ACC112 (cell line): ENCODE results near the gene CCNYL1.
"Not testable (repeated sequence)": the region's sequence is repeated elsewhere in the genome, so short reads cannot be mapped to it uniquely, and the experiment has no call there.

Source experiments
- H2AFZ ChIP-seq: fragments of 200-600 bp; sonication (generic); one replicate; pipeline ENCODE4 v1.6.0; 2017; ENCODE audit warnings: antibody characterized with exemption, low read length; ENCODE audit not compliant: unreplicated experiment
- H3K27ac ChIP-seq: fragments of 200-600 bp; sonication (generic); 2 replicates; pipeline ENCODE4 v1.5.1; 2014; ENCODE audit warnings: low read depth, mild to moderate bottlenecking, antibody characterized with exemption, low read length, moderate library complexity
- H3K27me3 ChIP-seq: fragments of 200-600 bp; sonication (generic); 2 replicates; pipeline ENCODE4 v1.6.1; 2014; ENCODE audit warnings: mild to moderate bottlenecking, antibody characterized with exemption, low read length, moderate library complexity, mixed read lengths; ENCODE audit not compliant: insufficient read depth
- H3K36me3 ChIP-seq: fragments of 200-600 bp; sonication (generic); 2 replicates; pipeline ENCODE4 v1.6.1; 2016; ENCODE audit warnings: mild to moderate bottlenecking, antibody characterized with exemption, low read length, moderate library complexity, mixed read lengths; ENCODE audit not compliant: insufficient read depth
- H3K4me1 ChIP-seq: fragments of 200-600 bp; sonication (generic); one replicate; pipeline ENCODE4 v1.6.1; 2016; ENCODE audit warnings: low read length, mixed read lengths; ENCODE audit not compliant: insufficient read depth, unreplicated experiment, control insufficient read depth
- H3K4me3 ChIP-seq: fragments of 200-600 bp; sonication (generic); 2 replicates; pipeline ENCODE4 v1.5.1; 2014; ENCODE audit warnings: mild to moderate bottlenecking, low read depth, low read length
- H3K79me2 ChIP-seq: fragments of 200-600 bp; sonication (generic); one replicate; pipeline ENCODE4 v1.6.0; 2016; ENCODE audit warnings: low read length; ENCODE audit not compliant: control insufficient read depth, unreplicated experiment, insufficient read depth

Gene CCNYL1

DNA sequence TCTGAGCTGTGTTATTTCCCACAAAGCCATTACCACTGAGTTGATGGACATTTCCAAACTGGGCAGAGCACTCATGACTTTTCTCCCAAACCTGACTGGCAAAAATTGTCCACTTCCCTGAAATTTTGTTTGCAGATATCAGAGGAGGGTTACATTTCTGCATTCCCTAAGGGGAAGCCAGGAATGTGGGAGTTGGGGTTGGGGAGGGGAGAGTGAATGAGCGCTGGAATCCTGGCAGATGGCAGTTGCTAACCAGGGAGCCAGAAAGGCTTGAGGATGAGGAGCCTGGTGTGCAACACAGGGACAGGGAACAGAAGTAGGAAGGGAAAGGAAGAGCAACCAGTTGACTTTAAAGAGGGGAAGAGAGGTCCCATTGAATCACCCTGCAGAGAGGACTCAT lies 14.0 kb upstream of the CCNYL1 start:
- no peak overlapping the region for H3K4me3 ChIP-seq
- H3K79me2 ChIP-seq, result no peaks in the 10 kb centered on the region
- H2AFZ ChIP-seq, result no peak overlapping the region
- H3K36me3 ChIP-seq, result no peaks in the 10 kb centered on the region
- H3K4me1 ChIP-seq, result peaks cover 6% of the 10 kb centered on the region
- H3K27ac ChIP-seq, result no peak overlapping the region
- no peaks in the 10 kb centered on the region for H3K27me3 ChIP-seq

DNA sequence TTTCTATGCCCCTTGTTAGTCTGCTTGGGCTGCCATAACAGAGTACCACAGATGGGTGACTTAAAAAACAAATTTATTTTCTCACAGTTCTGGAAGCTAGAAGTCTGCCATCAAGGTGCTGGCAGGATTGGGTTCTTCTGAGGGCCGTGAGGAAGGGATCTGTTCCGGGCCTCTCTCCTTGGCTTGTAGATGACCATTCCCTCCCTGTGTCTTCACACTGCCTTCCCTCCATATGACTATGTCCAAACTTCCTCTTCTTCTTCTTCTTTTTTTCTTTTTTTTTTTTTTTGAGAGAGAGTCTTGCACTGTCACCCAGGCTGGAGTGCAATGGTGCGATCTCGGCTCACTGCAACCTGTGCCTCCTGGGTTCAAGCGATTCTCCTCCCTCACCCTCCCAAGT lies 13.1 kb upstream of the CCNYL1 start:
- Histone ChIP-seq H3K27me3 (no peaks in the 10 kb centered on the region), H3K4me3 (no peak overlapping the region), H2AFZ (no peak overlapping the region), H3K27ac (no peak overlapping the region), H3K4me1 (peaks cover 6% of the 10 kb centered on the region), H3K36me3 (no peaks in the 10 kb centered on the region), H3K79me2 (no peaks in the 10 kb centered on the region)

DNA sequence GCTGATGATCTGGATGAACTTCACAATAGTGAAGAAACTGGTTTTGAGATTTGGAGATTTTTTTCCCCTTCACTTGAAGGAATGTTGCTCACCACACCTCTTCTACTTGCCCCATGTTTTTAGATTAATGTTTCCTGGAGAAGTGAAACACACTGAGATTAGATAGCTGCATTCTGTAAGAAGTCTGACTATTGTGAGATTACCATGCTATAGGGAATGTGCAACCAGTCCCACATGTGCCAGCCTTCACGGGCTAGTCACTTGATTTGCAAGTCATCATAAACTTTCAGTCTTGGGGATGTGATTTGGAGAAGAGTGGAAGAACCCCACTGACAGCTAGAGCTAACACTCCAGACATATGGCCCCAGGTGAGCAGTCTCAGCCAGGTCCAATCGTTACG lies 7.4 kb upstream of the CCNYL1 start:
- H2AFZ ChIP-seq, result no peak overlapping the region
- no peaks in the 10 kb centered on the region for H3K36me3 ChIP-seq
- no peaks in the 10 kb centered on the region for H3K27me3 ChIP-seq
- no peak overlapping the region for H3K27ac ChIP-seq
- no peak overlapping the region for H3K4me3 ChIP-seq
- no peaks in the 10 kb centered on the region for H3K79me2 ChIP-seq
- peaks cover 5% of the 10 kb centered on the region for H3K4me1 ChIP-seq

DNA sequence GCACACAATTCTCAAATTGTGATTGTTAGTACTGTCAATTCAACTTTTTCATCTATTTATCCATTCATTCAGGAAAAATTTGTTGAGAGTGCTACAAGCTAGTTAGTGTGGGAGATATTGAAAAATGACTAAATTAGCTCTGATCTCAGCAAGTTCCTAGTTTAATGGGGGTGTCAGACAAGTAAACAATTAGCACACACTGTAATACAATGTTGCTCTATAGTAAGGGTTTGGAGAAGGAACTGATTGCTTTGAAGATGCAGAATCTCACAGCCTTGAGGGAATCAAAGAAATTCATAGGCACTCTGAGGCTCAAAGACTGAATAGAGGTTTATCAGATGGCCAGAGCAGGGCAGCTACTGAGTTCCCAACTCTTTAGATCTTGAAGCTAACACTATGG lies 6.8 kb upstream of the CCNYL1 start:
- no peaks in the 10 kb centered on the region for H3K79me2 ChIP-seq

DNA sequence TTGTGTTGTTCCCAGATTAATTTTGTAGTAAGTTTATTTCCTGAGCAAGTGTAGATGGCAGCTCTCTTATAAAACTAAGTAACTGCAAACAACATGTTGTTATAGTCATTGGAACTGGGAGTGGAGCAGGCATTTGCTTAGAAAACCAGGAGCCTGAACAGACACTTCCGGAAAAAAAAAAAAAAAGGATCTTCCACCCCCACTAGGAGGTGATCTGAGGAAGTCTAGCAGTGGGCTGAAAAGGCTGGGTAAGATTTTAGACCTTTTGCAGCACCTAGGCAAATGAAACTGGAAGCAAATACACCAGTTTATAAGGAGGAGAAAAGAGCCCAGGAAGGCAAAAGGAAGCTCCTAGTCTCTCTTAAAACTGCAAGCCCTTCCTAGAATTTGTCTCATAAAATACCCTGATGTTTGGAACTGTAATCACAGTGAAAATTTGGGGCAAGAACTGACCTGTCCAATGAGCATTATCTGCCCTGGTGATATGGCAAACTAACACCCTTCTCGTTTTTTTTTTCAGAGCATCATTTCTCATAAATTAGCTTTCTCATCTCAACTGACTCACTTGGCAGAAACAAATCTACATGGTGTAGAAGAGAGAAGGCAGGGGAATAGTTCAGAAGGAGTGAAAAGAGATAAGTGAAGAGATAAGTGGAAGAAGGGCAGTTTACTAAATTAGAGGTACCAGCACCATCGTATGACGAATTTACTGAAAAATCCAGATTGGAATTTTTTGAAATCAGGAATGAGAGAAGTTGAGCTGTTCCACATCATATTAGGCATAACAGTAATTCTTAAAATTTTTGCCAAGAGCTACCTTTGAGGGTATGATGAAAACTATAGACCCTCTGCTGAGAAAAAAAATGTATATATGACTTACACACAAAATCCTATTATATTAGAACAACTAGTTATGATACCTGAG lies 4.2 kb upstream of the CCNYL1 start:
- Histone ChIP-seq H3K27me3 (no peaks in the 10 kb centered on the region), H3K36me3 (no peaks in the 10 kb centered on the region), H3K4me3 (no peak overlapping the region), H2AFZ (no peak overlapping the region), H3K27ac (no peak overlapping the region), H3K79me2 (peaks cover 2% of the 10 kb centered on the region), H3K4me1 (peaks cover 9% of the 10 kb centered on the region)

More for the DNA sequence above, 6.8 kb upstream of the CCNYL1 start:
- Histone ChIP-seq H3K4me3 (no peak overlapping the region), H3K27ac (no peak overlapping the region), H3K36me3 (no peaks in the 10 kb centered on the region), H3K4me1 (peaks cover 5% of the 10 kb centered on the region), H3K27me3 (no peaks in the 10 kb centered on the region), H2AFZ (no peak overlapping the region)

DNA sequence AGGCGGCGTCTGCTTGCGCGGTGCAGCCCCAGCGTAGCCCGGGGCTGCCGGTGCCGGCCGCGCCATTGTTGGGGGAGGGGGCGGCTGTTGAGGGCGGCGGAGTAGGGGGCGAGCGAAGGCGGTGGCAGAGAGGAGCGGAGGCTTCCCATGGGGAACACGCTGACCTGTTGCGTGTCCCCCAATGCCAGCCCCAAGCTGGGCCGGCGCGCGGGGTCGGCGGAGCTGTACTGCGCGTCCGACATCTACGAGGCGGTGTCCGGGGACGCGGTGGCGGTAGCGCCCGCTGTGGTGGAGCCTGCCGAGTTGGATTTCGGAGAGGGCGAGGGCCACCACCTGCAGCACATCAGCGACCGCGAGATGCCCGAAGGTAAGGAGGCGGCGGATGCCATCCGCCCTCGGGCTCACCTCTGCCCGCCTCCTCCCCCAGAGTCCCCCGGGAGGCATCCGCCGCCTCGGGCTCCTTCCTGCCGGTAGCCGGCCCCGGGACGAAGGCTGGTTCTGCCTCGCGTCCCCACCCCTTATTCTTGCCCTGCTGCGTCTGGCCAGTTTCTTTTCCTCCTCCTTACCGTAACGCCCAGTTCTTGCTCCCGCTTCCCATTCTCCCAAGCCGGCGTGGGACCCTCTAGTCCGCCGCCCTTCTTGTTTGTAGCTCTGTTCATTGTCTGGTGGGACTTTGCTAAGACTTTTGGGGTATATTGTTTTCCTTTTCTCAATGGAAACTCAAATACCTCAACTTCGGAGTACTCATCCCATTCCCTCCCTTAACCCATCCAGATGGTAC lies 500 bp downstream of the CCNYL1 start:
- H3K27me3 ChIP-seq, result no peaks in the 10 kb centered on the region
- peaks cover 21% of the 10 kb centered on the region for H3K4me1 ChIP-seq
- peaks cover 30% of the 10 kb centered on the region for H3K79me2 ChIP-seq
- peak overlapping the region; percentile 60 for H3K27ac ChIP-seq
- H3K36me3 ChIP-seq, result no peaks in the 10 kb centered on the region
- peak overlapping the region; percentile 83 for H3K4me3 ChIP-seq
- H2AFZ ChIP-seq, result peak overlapping the region; percentile 84

DNA sequence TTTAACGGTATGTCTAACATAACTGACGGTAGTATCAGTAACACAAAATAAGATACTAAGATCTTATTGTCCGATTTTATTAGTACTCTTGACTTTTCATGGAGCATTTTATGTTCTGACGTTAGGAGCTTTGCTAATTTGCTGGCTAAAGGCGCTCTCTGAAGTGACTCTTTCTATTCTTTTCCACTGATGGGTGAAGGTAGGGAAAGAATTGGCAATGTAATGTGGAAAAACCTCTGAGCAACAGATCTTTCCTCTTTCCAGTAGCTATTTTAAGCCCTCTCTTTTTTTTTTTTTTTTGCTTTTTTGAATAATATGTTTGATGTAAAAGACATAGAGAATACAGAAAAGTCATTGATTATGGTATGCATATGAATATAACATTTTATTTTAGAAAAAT lies 4.6 kb downstream of the CCNYL1 start:
- peaks cover 44% of the 10 kb centered on the region for H3K79me2 ChIP-seq
- no peaks in the 10 kb centered on the region for H3K27me3 ChIP-seq

DNA sequence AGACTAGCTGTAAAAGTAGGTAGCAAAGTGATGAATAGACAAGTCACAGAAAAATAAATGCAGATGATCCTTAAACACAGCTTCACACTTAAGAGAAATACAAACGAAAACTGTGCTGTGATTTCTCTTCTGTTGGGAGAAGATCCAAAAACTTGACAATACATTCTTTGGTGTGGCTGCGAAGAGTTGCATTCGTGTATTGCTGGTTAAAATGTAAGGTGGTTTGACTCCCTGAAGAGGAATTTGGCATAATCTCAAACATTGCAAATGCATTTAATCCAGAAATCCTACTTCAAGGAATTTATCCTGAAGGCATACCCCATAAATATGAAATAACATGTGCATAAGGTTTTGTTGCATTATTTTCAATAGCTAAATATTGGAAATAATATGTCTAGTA lies 7.1 kb downstream of the CCNYL1 start:
- no peak overlapping the region for H2AFZ ChIP-seq
- H3K79me2 ChIP-seq, result peaks cover 31% of the 10 kb centered on the region

More for the DNA sequence above, 4.6 kb downstream of the CCNYL1 start:
- Histone ChIP-seq H3K4me3 (no peak overlapping the region), H3K4me1 (peaks cover 13% of the 10 kb centered on the region), H2AFZ (no peak overlapping the region), H3K36me3 (no peaks in the 10 kb centered on the region), H3K27ac (no peak overlapping the region)

DNA sequence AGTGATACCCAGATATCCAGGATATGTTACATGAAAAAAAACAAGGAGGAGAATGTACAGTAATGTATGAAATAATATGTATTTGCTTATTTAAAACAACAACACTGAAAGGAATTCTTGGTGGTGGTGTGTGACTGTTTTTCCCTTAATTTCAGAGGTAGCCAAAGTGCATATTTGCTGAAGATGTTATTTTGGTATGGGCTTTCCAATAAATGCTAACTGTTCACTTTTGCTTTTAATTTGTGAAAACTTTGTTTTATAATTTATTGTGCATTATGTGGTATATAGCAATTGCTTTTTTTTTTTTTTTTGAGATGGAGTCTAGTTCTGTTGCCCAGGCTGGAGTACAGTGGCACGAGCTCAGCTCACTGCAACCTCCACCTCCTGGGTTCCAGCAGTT lies 7.6 kb downstream of the CCNYL1 start:
- Histone ChIP-seq H2AFZ (no peak overlapping the region), H3K4me1 (peaks cover 12% of the 10 kb centered on the region), H3K27ac (no peak overlapping the region)

More for the DNA sequence above, 7.1 kb downstream of the CCNYL1 start:
- Histone ChIP-seq H3K27me3 (no peaks in the 10 kb centered on the region), H3K27ac (no peak overlapping the region), H3K36me3 (no peaks in the 10 kb centered on the region), H3K4me1 (peaks cover 14% of the 10 kb centered on the region), H3K4me3 (no peak overlapping the region)

DNA sequence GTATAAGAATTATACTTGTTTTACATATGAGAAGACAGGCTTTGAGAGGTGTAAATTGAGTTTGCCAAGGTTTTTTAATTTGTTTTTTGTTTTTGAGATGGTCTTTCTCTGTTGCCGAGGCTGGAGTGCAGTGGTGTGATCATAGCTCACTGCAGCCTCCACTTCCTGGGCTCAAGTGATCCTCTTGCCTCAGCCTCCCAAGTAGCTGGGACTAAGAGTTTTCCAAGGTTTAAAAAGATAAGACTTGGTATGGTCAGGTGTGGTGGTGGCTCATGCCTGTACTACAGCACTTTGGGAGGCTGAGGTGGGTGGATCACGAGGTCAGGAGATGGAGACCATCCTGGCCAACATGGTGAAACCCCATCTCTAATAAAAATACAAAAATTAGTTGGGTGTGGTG lies 8.2 kb downstream of the CCNYL1 start:
- H3K27ac ChIP-seq, H3K27me3 ChIP-seq, H3K36me3 ChIP-seq, H3K4me3 ChIP-seq, H2AFZ ChIP-seq: not testable (repeated sequence)
- Histone ChIP-seq H3K4me1 (peaks cover 13% of the 10 kb centered on the region), H3K79me2 (peaks cover 21% of the 10 kb centered on the region)

More for the DNA sequence above, 7.6 kb downstream of the CCNYL1 start:
- H3K4me3 ChIP-seq, result no peak overlapping the region
- H3K27me3 ChIP-seq, result no peaks in the 10 kb centered on the region
- H3K36me3 ChIP-seq, result no peaks in the 10 kb centered on the region
- peaks cover 26% of the 10 kb centered on the region for H3K79me2 ChIP-seq
